Gastroesophageal sphincter (tissue), 3 donors: ENCODE measurements around the gene IL33.

Source experiments
- EP300 ChIP-seq: sonication (generic); formaldehyde crosslinking; IDR thresholded peaks from one replicate; pipeline ENCODE4 v1.6.1; 2017; ENCODE audit warnings: antibody characterized with exemption, mild to moderate bottlenecking
- POLR2A ChIP-seq, 2 donors: fragments of 450-650 bp; IDR thresholded peaks; one replicate each; pipeline ENCODE4 v1.6.1; 2017; ENCODE audit warnings: antibody characterized with exemption in 2 of 2, mild to moderate bottlenecking in 2 of 2, moderate library complexity in 1 of 2
- POLR2AphosphoS5 ChIP-seq: sonication (generic); formaldehyde crosslinking; IDR thresholded peaks from one replicate; pipeline ENCODE4 v1.6.1; 2017; ENCODE audit warnings: antibody characterized with exemption
- TF ChIP-seq, protein P1 (sequence below), 4 experiments: fragments of 200-600 bp in 2 of 4; fragments of 450-650 bp in 2 of 4; sonication (generic) in 1 of 4; IDR thresholded peaks; one replicate each; pipeline ENCODE4 v1.5.1; 2017 to 2019; ENCODE audit warnings: antibody characterized with exemption in 4 of 4, mild to moderate bottlenecking in 2 of 4, moderate library complexity in 2 of 4

DNA sequence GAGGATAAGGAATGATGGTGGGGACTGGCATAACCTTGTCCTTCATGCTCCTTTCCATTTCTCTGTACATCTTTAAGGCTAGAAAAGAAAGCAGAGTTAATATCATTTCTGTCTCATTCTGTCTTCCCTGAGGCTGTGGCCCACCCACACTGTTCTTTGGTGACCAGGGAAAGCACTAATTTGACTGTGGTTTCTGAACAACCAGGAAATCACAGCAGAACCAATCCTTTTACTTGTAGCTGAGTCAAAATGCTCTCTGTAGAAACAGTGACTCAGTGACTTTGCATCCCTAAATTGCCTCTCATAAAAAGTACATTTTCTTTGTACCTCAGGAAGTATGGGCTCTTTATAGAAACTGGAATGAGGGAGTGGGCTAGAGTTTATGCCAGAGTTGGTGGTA is 28.1 kb downstream of the IL33 start:
- TF ChIP-seq POLR2AphosphoS5 = no peak
- TF ChIP-seq, protein P1, sequence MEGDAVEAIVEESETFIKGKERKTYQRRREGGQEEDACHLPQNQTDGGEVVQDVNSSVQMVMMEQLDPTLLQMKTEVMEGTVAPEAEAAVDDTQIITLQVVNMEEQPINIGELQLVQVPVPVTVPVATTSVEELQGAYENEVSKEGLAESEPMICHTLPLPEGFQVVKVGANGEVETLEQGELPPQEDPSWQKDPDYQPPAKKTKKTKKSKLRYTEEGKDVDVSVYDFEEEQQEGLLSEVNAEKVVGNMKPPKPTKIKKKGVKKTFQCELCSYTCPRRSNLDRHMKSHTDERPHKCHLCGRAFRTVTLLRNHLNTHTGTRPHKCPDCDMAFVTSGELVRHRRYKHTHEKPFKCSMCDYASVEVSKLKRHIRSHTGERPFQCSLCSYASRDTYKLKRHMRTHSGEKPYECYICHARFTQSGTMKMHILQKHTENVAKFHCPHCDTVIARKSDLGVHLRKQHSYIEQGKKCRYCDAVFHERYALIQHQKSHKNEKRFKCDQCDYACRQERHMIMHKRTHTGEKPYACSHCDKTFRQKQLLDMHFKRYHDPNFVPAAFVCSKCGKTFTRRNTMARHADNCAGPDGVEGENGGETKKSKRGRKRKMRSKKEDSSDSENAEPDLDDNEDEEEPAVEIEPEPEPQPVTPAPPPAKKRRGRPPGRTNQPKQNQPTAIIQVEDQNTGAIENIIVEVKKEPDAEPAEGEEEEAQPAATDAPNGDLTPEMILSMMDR (IDR thresholded peaks at IDR 0.05) = no peak
- no peak for TF ChIP-seq EP300
- no peak for TF ChIP-seq POLR2A (IDR thresholded peaks at IDR 0.05)
